ENCODE data around the gene TAP1.

Gene TAP1

DNA sequence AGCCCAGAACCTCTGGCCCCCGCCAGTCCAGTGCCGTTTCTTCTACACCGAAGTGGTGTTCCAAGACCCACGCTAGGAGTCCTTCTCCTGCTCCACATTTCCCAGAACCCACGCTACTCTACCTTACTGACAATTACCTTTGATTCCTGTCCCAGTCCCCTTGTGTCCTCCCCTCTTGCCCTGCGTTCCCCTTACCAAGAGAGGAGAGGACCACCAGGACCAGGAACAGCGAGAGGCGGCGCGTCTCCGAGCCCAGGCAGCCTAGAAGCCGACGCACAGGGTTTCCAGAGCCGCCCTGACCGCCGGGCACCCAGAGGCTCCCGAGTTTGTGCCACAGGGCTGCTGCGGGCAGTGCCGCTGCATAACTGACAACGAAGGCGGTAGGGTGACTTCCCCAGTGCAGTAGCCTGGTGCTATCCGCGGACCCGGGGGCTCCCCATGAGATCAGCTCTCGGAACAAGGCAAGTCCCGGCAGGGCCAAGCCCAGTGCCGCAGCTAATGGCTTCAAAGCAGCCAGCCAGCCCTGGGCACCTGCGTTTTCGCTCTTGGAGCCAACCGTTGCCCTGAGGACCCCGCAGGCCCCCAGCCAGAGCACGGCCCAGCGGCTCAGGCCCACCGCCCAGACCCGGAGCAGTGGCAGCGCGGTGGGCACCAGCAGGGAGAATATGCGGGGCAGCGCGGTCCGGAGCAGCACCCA lies 512 bp downstream of the TAP1 start:
- peak overlapping the region; percentile 85 for H3K4me3 ChIP-seq (ENCODE audit: control insufficient read depth, low read depth, low read length)
- peak; percentile 21 for DNase-seq (ENCODE audit: low read depth)
- TF ChIP-seq, protein P1, sequence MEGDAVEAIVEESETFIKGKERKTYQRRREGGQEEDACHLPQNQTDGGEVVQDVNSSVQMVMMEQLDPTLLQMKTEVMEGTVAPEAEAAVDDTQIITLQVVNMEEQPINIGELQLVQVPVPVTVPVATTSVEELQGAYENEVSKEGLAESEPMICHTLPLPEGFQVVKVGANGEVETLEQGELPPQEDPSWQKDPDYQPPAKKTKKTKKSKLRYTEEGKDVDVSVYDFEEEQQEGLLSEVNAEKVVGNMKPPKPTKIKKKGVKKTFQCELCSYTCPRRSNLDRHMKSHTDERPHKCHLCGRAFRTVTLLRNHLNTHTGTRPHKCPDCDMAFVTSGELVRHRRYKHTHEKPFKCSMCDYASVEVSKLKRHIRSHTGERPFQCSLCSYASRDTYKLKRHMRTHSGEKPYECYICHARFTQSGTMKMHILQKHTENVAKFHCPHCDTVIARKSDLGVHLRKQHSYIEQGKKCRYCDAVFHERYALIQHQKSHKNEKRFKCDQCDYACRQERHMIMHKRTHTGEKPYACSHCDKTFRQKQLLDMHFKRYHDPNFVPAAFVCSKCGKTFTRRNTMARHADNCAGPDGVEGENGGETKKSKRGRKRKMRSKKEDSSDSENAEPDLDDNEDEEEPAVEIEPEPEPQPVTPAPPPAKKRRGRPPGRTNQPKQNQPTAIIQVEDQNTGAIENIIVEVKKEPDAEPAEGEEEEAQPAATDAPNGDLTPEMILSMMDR (conservative IDR thresholded peaks at IDR 0.05; ENCODE audit: control insufficient read depth, insufficient read depth, low read depth, low read length) = no peak

DNA sequence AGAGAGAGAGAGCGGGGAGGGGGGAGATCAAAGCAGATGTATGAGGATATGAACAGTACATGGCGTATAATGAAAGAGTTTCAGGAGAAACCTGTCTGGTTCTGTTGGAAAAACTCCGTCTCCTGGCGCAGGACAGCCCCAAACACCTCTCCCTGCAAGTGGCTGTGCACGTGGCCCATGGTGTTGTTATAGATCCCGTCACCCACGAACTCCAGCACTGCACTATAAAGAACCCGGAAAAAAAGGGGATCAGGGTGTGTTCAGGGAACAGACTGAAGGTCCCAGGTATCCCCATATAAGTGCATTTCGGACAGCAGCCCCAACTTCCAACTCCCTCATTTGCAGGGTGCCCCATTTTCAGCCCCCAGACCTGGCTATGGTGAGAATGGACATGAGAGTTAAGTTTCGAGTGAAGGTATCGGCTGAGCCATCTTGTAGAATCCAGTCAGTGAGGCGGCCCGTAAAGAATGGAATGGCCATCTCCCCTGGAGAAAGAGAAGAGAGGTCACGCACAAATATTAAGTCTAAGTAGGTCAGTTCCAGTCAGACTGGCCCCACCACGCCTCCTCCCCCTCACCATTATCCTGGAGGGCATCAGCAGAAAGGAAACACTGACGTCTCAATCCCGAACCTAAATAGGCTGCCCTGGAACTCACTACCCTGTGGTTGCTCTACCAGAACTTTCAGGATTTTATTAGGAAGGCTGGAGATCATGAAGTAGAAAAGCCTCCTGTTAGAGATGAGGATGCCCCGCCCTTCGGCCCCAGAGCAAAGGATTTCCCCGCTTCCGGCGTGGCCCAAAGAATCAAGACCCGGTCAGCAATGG lies 1.3 kb downstream of the TAP1 start:
- DNase-seq (ENCODE audit: low read depth) = no peak
- TF ChIP-seq, protein P1 (conservative IDR thresholded peaks at IDR 0.05; ENCODE audit: control insufficient read depth, insufficient read depth, low read depth, low read length) = no peak

GRCh38 chr6:32851025-32851424 lies 2.5 kb downstream of the TAP1 start:
- DNase-seq (ENCODE audit: low read depth) = no peak
- H3K4me3 ChIP-seq (ENCODE audit: control insufficient read depth, low read depth, low read length) = no peak overlapping the region
- TF ChIP-seq, protein P1 (conservative IDR thresholded peaks at IDR 0.05; ENCODE audit: control insufficient read depth, insufficient read depth, low read depth, low read length) = no peak

More for the DNA sequence above, 1.3 kb downstream of the TAP1 start:
- peak overlapping the region; percentile 85 for H3K4me3 ChIP-seq (ENCODE audit: control insufficient read depth, low read depth, low read length)

GRCh38 chr6:32849126-32849525 lies 4.4 kb downstream of the TAP1 start:
- TF ChIP-seq, protein P1 (conservative IDR thresholded peaks at IDR 0.05; ENCODE audit: control insufficient read depth, insufficient read depth, low read depth, low read length) = no peak
- no peak overlapping the region for H3K4me3 ChIP-seq (ENCODE audit: control insufficient read depth, low read depth, low read length)
- DNase-seq (ENCODE audit: low read depth) = no peak

- no peak overlapping the region for H3K4me3 ChIP-seq (ENCODE audit: control insufficient read depth, low read depth, low read length)
- TF ChIP-seq, protein P1 (conservative IDR thresholded peaks at IDR 0.05; ENCODE audit: control insufficient read depth, insufficient read depth, low read depth, low read length) = no peak
- no peak for DNase-seq (ENCODE audit: low read depth)
These were observed 5.7 kb downstream of the TAP1 start for GRCh38 chr6:32847795-32848194.

- no peak for DNase-seq (ENCODE audit: low read depth)
- TF ChIP-seq, protein P1 (conservative IDR thresholded peaks at IDR 0.05; ENCODE audit: control insufficient read depth, insufficient read depth, low read depth, low read length) = no peak
- H3K4me3 ChIP-seq (ENCODE audit: control insufficient read depth, low read depth, low read length) = no peak overlapping the region
These were observed 6.5 kb downstream of the TAP1 start for GRCh38 chr6:32847004-32847403.
